ENCODE results near the gene PPP2R1B.

PPP2R1B gene

DNA sequence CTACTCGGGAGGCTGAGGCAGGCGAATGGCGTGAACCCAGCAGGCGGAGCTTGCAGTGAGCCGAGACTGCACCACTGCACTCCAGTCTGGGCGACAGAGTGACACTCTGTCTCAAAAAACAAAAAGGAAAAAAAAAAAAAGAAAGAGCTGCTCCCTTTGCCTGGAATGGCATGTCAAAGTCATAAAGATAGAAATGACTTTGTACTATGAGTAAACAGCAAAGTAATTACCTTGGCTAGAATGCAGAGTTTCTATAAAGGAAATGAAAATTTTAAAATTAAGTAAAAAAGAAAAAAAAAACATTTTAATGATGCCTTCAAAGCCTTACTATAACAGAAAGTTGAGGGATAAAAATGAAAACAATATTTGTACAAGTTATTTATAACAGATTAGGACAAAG, 10.1 kb downstream of the PPP2R1B start:
- DNase-seq, result no peak
- intact Hi-C loops (cut with DNase I), result no loop called here

DNA sequence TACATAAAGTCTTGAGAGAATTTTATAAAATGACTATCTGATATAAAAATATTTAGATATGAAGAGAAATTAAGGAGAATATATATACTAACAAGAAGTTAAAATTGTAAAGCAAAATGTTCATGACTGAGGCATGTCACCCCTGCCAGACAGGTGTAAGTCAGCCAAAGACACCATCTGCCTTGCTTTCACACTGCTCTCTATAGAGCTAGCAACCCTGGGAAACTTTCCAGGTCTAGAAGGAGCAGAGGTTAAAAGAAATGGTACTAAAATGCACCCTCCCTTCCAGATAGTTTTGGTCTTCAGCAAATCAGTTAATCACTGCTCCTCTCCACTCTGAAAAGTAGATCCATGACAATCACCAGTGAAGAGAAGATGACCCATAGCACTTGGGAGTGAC, 16.5 kb downstream of the PPP2R1B start:
- intact Hi-C loops (cut with DNase I), result no loop called here
- DNase-seq, result no peak

DNA sequence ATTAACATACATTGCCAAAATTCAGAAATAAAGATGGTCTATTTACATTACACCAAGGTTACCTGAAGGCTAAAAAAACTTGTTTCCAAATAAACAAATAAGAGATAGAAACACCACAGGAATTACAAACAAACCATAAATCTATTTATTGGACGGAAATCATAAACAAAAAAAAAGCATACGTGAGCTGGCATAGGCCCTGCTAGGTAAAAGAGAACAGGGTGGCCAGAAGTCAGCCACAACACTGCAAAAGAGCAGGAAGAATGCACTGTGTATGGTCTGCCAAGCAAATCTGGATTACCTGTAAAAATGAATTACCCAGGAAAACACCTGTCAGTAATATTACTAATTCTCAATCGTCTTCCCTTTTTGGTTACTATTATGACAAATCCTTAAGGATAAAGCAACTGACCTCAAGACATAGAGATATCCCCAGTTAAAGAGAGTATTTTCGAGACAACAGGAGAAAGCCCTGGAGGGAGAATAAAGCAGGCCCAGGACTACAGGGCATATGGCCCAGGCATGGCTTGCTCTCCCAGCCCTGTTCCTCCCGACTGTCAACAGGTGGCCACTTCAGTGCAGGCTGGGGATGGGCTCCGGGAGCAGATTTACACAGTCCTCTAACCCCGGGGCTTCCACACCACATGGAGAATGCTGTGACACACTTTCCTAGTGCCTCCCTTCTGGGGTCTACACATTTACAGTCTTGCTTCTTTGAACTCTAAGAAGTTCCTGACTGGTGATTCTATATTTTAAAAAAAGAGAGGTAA, 18.0 kb downstream of the PPP2R1B start:
- no peak for DNase-seq
- intact Hi-C loops (cut with DNase I), result no loop called here

DNA sequence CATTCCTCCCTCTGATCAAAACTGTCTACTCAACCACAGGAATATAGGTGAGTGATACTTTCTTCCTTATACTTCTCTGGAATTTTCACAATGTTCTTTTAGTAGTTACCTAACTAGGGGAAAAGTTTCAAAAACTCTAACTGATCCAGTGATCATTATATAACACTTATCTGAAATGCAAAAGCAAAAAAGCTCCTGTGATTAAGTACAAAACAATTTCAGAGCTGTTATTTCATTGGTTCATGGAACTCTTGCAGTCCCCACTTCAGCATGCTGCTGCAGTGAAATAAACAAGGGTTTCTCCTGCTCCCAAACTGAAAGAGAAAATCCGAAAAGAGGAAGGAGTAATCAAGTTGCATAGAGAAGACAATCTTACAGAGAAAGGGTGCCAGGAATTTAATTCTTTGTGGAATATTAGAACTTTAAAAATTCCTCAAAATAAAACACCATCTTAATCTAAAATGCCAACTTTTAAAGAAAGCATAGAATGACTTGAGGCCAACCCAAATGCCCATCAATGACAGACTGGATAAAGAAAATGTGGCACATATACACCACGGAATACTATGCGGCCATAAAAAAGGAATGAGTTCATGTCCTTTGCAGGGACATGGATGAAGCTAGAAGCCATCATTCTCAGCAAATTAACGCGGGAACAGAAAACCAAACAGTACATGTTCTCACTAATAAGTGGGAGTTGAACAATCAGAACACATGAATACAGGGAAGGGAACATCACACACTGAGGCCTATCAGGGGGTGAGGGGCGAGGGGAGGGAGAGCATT, 20.3 kb downstream of the PPP2R1B start:
- intact Hi-C loops (cut with DNase I), result no loop called here
- DNase-seq, result no peak

DNA sequence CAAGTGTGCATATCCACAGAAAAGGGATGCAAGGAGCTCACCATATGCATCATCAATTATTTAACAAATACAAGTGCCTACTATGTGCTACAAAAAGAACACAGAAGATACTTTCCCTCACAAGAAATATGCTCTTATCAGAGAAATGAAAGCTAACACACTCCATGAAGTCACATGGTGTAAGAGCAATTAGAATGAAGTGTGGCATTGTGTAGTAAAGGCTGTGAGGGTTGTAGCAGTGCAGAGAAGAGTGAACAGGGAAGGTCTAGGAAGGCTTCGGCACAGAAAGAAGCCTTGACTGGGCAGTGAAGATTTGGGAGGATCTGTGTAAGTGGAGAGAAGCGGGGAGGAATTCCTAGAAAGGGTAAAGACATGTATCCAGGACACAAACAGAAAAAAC, 22.5 kb downstream of the PPP2R1B start:
- intact Hi-C loops (cut with DNase I), result no loop called here
- DNase-seq, result no peak

DNA sequence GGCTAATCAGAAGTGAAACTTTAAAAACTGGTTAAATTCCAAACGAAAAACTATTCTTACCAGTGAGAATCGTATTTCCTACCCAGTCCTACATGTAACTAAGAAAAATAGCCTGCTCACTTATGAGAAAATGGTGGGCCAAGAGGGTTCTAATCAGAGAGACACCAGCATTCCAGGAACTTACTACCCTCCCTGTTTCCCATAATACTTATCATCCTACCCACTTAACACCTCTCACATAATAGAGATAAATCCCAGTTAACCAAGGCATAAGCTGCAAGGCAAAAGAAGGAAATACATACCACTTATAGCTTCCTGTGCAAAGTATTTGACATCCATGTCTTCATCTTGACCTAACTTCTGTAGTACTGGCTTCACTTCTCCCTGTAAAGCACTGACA, 24.4 kb downstream of the PPP2R1B start:
- intact Hi-C loops (cut with DNase I), result no loop called here
- DNase-seq, result no peak

DNA sequence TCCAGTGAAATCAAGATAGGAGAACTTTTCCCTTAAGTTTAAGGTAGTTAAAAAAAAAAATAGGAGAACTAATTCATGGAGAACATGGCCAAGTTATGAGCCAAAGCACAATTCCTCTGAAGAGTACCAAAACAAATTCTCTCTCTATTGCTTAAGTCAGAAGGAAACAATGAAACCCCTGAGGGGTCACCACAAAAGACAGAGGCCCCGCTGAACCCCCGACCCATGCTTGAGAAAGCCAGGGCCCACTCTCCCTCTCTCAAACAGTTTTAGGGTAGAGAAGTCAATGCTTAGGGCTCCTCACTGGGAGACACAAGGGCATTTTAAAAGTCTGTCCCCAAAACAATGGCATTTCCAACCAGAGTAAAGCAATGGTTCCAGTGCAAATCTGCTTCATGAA, 26.9 kb downstream of the PPP2R1B start:
- DNase-seq, result no peak
- intact Hi-C loops (cut with DNase I), result loop anchor here (10.0 kb wide), 1 partner anchor 104 kb away; no protein-coding TSS in a partner anchor

DNA sequence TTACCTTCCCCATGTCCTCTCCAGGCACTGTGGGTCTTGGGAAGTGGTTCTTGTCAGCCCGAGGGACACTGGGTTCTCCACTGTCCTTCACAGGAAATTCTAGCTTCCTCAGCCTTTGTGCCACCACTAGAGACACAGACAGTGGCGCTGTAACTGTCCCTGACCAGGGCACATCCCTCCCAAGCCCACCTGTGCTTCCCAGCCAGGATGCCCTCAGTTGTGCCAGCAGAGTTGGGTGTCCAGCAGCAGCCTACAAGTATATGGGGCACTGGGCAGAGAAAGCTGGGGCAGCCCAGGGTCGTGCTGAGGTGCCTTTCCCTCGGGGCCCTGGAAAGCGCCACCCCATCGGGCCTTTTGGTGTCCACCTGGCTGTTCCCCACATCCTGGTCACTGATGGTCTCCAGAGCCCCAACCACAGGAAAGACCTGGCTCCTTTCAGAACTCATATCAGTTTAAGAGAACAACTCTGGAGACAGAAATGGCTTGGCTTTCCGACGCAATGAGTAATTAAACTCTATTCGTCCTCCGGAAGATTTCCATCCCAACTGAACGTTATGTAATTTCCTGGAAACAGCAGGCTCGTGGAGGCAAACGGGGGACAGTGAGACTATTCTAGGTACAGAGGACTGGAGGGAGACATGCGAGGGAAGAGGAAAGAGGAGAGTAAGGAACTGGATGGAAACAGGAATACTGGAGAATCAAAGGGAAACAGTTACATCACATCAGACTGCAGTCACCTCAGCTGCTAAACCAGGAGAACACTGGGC, 28.6 kb downstream of the PPP2R1B start:
- intact Hi-C loops (cut with DNase I), result loop anchor here (10.0 kb wide), 1 partner anchor 103 kb away; no protein-coding TSS in a partner anchor
- peak in 3 of 10 donors; percentile 46 to 90 (median 67) for DNase-seq

DNA sequence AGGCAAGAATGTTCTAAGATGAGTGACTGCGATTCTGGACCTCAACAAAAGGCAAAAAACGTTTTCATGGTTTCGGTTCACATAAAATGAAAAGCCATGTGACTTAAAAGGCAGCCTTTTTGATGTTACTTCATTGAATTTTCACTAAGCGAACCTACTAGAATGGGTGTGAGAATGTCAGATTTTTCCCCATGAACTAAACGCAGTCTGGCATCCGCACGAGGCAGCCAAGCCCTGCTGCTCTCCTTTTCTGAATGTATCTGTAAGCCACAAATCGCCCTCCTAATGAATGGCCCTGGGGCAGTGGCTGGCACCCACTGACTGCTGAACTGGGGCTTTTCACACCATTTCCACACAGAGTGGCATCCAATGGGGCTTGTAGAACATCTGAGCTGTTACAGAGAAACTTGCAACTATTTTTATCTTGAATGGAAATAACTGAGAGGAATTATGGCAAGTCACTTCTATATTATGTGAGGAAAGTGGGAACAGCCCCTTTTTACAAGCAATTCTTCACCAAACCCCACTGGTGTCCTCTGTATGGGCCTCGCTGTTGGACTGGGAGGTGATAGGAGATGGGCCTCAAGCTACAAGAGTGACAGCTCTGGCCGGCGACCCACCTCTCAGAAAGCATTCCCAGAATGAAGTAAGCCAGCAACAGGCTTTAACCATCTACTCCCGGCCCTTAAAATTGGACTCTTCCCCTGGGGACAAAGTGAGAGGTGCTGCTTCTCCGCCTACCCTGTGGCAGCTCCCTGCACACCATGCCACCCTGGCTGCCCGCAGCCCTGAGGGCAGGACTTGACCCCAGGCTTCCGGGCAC, 29.4 kb downstream of the PPP2R1B start:
- peak in 3 of 10 donors; percentile 41 to 91 (median 68) for DNase-seq
- intact Hi-C loops (cut with DNase I), result loop anchor here (10.0 kb wide), 1 partner anchor 102 kb away; no protein-coding TSS in a partner anchor

DNA sequence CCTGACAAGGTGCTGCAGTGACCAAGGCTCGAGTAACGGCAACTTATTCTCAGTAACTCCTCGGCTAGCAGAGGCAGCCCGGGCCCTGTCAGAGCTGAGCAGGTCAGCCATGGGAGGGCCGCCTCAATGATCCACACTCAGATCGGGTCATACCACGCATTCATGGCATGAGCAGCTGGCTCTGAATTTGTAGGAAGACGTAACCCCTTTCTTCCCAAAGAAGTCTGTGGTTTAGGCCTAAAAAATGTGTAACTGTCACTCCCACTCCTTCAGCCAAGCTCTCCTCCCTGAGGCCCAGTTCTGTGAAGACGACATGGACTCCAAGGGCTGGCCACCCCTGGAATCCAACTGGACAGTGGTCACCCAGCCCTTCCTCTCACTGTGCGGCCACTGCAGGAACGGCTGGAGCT, 30.0 kb downstream of the PPP2R1B start:
- intact Hi-C loops (cut with DNase I), result loop anchor here (10.0 kb wide), 1 partner anchor 101 kb away; no protein-coding TSS in a partner anchor
- peak in 2 of 10 donors; percentile 37 to 85 for DNase-seq

DNA sequence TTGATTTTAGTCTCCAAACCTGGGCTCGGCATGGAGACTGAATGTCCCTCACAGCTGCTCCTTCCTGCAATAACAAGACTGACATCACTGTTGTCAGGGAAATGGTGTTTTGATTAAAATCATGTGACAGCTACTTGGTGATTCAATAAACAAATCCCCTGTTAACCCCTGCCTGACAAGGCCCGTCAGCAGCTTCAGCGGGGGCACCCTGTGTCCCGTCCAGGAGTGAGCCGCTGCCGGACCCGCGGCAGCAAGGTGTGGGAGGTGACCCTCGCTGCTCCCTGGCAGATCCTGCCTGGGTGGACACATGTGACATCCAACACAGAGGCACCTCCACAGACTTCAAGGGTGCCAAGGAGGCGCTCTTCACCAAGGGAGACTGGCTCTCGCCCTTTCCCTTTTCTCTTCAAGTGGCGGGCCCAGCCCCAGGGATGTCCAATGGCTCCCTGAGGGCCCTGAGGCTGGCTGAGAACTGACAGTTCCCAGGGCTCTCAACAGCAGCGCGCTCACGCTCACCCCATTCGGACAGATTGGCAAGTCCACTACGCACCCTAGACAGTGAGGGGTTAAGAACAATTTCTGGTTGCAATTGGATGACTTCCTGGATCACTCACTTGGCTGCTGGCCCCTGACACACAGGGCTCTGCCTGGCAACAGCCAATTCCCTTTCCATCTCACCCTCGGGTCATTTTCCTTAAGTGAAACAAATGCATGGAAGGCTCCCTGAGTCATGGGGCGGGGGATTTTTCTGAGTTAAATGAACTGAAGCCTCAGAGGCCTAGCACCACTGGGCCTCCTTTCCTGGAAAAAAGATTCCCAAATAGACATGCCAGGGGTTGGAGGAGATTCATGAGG, 30.7 kb downstream of the PPP2R1B start:
- intact Hi-C loops (cut with DNase I), result loop anchor here (1.0 to 10.0 kb wide), 2 partner anchors 101 to 133 kb away; partner anchors contain the start of gene SIK2
- DNase-seq, result peak in 9 of 10 donors; percentile 67 to 95 (median 76)

DNA sequence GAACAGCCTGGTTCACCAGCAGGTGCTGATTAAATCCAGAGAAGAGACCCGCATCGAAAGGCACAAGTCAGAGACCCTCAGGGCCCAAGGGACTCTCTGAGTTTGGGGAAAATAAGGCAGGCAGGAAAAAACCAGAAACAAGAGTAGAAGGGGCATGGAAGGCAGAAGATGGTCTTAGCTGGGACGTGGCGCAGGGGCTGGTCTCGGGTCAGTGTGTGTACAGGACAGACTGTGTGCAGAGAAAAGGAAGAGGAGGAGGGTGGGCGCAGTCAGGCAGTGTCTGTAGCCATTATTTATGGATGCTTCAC, 31.3 kb downstream of the PPP2R1B start:
- DNase-seq, result peak in 2 of 10 donors; percentile 57 to 83
- intact Hi-C loops (cut with DNase I), result loop anchor here (1.0 to 10.0 kb wide), 2 partner anchors 100 to 133 kb away; partner anchors contain the start of gene SIK2

DNA sequence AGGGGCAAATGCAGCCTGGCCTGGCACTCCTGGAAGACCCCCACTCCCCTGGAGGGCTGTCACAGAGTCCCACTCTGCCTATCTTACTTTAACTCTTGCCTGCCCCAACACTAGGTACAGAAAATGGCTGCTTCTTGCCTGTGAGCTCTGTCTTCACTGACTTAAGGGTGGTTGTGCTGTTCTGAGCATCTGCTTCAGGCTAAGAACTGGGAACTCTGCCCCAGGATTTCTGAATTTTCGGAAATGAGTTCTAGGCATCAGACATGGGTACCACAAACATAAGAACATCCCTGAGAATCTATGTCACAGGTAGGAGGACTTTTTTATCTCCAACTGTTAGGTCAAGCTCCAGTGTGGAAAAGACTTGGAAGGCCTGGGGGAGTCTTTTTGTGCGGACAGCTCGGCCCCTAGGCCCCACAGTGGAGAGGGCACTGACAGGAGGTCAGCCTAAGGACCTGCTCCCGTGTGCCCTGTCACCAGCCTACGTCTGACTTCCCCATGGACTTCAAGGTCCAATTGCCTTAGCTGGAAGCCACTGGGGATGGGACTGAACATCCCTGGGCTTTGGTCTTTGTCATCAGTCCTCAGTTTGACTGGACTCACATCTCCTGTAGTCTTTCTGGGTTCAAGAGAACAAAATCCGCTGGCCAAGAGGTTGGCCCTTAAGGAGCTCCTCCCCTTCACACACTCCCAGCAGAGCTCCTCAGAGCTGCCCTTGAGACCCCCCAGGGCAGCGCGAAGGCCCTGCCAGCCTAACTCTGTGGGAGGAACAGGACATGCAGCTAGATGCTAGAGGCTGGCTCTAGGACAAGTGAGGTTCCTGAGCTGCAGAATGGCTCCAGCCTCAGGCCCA, 31.9 kb downstream of the PPP2R1B start:
- intact Hi-C loops (cut with DNase I), result loop anchor here (10.0 kb wide), 1 partner anchor 100 kb away; no protein-coding TSS in a partner anchor
- peak in 2 of 10 donors; percentile 65 to 73 for DNase-seq

DNA sequence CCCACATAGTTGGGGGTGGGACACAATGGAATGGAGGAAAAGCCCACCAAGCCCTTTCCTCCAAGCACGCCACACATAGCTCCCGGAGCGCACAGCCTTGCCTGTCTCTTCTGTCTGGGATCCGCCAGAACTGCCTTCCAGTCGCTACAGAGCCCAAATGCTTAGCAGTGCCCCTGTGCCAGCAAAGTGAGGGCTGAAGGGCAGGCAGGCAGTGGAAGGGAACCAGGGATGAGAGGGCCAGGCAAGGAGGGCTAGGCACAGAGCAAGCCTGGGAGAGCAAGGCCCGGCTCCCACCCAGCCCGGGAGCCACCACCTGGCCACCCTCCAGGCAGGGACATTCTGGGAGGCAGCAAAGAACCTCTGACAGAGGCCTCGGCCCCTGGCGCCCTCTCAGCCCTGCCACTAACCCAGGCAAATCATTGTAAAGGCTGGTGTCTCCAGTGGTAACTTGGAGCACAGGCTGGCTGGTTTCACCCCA, 32.5 kb downstream of the PPP2R1B start:
- DNase-seq, result peak in 3 of 10 donors; percentile 43 to 85 (median 83)
- intact Hi-C loops (cut with DNase I), result loop anchor here (10.0 kb wide), 1 partner anchor 99 kb away; no protein-coding TSS in a partner anchor

DNA sequence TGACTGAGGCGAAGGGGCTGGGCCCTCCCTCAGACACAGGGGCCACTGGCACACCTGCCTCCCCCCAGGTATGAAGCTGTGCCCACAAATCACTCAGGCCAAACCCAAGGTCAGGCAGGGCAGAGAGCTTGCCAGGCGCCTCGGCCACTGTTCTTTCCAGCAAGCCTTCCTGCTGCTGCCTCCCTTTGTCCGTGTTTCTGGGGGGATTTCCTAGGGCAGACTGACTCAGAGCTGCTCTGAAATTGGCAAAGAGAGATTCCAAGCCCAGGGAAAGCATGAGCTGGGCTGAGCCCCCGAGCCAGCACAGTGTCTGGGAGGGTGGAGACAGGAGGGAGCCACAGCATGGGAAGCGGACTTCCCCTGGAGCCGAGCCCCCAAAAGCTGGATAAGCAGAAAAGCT, 33.2 kb downstream of the PPP2R1B start:
- DNase-seq, result peak in 1 of 10 donors; percentile 86
- intact Hi-C loops (cut with DNase I), result loop anchor here (10.0 kb wide), 1 partner anchor 98 kb away; no protein-coding TSS in a partner anchor

DNA sequence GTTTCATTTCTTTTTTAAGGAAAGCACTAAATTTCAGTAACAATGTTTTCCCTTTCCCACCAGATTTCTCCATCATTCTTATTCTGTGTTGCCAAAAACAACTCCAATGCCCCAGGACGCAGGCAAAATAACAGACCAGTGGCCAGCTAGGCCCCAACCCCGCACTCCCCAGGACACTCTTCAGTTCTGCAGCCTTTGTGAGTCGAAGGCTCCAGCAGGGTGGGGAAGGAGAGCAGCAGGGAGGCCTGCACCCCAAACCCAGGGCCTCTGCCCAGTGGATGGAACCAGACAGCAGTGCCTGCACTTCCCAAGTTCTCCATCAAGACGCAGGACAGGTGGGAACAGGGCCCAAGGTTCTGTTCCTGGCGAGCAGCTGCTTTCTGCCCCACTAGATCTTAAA, 34.4 kb downstream of the PPP2R1B start:
- peak in 1 of 10 donors; percentile 78 for DNase-seq
- intact Hi-C loops (cut with DNase I), result loop anchor here (10.0 kb wide), 1 partner anchor 97 kb away; no protein-coding TSS in a partner anchor

DNA sequence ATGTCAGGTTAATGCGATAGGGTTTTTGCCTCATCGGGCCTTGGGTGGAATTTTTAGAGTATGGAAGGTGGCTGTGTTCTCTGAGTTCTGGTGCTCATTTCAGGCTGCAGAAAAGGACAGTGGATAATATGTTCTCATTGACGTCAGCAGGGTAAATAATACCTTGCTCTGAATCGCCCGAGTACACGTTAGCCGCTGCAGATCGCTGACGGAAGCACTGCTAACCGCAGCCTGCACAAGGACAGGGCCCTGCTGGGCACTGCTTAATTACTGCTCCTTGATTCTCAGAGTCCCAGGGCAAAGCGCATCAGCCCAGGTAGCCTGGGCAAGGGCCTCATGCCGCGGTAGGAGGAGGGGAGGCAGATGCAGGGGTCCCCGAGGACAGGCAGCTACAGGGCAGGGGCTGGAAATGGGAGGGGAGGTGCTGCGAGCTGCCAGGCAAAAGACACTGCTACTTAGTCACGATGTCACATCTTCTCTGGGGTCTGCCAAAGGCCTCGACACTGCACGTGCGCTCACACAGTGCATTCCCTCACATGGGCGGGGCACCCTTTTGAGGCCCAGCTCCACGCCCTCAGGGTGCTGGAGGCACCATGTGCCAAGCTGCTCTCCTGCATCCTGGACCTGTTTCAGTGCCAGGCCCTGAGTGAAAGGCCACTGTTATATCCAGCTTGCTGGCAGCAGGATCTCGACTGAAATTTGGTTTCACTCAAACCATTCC, 35.2 kb downstream of the PPP2R1B start:
- intact Hi-C loops (cut with DNase I), result loop anchor here (10.0 kb wide), 1 partner anchor 96 kb away; no protein-coding TSS in a partner anchor
- DNase-seq, result peak in 4 of 10 donors; percentile 42 to 90 (median 68)

Data from posterior cingulate gyrus (tissue), 11 donors.